ENCODE data around the gene CD33. TPM values are rescaled to one million over a fixed set of nuclear protein-coding genes. Genes with fewer than 3 reads are reported as not detected.

Gene CD33
- total RNA-seq, 1 donor from 2014 or later: not detected

GRCh38 chr19:51185069-51185867 lies 39.6 kb upstream of the CD33 start:
- no peak for TF ChIP-seq CTCF (IDR thresholded peaks at IDR 0.05; ENCODE audit: partially characterized antibody, unreplicated experiment)
- Mint-ChIP-seq H3K4me3 (ENCODE audit: unreplicated experiment) (no peak overlapping the region), H3K9me3 (ENCODE audit: unreplicated experiment) (peaks cover 6% of the 10 kb centered on the region), H3K4me1 (ENCODE audit: low read depth, unreplicated experiment) (no peaks in the 10 kb centered on the region), H3K27ac (ENCODE audit: unreplicated experiment) (no peak overlapping the region), H3K36me3 (ENCODE audit: unreplicated experiment) (no peaks in the 10 kb centered on the region), H3K27me3 (ENCODE audit: unreplicated experiment) (peaks cover 6% of the 10 kb centered on the region)
- no peak for DNase-seq

- no peak overlapping the region for H3K4me3 Mint-ChIP-seq (ENCODE audit: unreplicated experiment)
- no peak for DNase-seq
- H3K9me3 Mint-ChIP-seq (ENCODE audit: unreplicated experiment): peaks cover 4% of the 10 kb centered on the region
- H3K36me3 Mint-ChIP-seq (ENCODE audit: unreplicated experiment): no peaks in the 10 kb centered on the region
- no peaks in the 10 kb centered on the region for H3K4me1 Mint-ChIP-seq (ENCODE audit: low read depth, unreplicated experiment)
- H3K27ac Mint-ChIP-seq (ENCODE audit: unreplicated experiment): no peak overlapping the region
- no peak for TF ChIP-seq CTCF (IDR thresholded peaks at IDR 0.05; ENCODE audit: partially characterized antibody, unreplicated experiment)
- peaks cover 6% of the 10 kb centered on the region for H3K27me3 Mint-ChIP-seq (ENCODE audit: unreplicated experiment)
These were observed 39.0 kb upstream of the CD33 start for GRCh38 chr19:51185868-51186215.

- peaks cover 4% of the 10 kb centered on the region for H3K9me3 Mint-ChIP-seq (ENCODE audit: unreplicated experiment)
These were observed 38.6 kb upstream of the CD33 start for GRCh38 chr19:51186323-51186722.

GRCh38 chr19:51187395-51188226 lies 37.3 kb upstream of the CD33 start:
- no peak overlapping the region for H3K4me3 Mint-ChIP-seq (ENCODE audit: unreplicated experiment)
- no peaks in the 10 kb centered on the region for H3K36me3 Mint-ChIP-seq (ENCODE audit: unreplicated experiment)
- H3K9me3 Mint-ChIP-seq (ENCODE audit: unreplicated experiment): peaks cover 6% of the 10 kb centered on the region
- no peaks in the 10 kb centered on the region for H3K4me1 Mint-ChIP-seq (ENCODE audit: low read depth, unreplicated experiment)
- no peak for DNase-seq
- peaks cover 6% of the 10 kb centered on the region for H3K27me3 Mint-ChIP-seq (ENCODE audit: unreplicated experiment)
- no peak overlapping the region for H3K27ac Mint-ChIP-seq (ENCODE audit: unreplicated experiment)
- TF ChIP-seq CTCF (IDR thresholded peaks at IDR 0.05; ENCODE audit: partially characterized antibody, unreplicated experiment): no peak

More at GRCh38 chr19:51186323-51186722, 38.6 kb upstream of the CD33 start:
- Mint-ChIP-seq H3K4me1 (ENCODE audit: low read depth, unreplicated experiment) (no peaks in the 10 kb centered on the region), H3K27ac (ENCODE audit: unreplicated experiment) (no peak overlapping the region), H3K4me3 (ENCODE audit: unreplicated experiment) (no peak overlapping the region), H3K27me3 (ENCODE audit: unreplicated experiment) (peaks cover 6% of the 10 kb centered on the region), H3K36me3 (ENCODE audit: unreplicated experiment) (no peaks in the 10 kb centered on the region)
- no peak for TF ChIP-seq CTCF (IDR thresholded peaks at IDR 0.05; ENCODE audit: partially characterized antibody, unreplicated experiment)
- DNase-seq: no peak

- no peak for DNase-seq
- Mint-ChIP-seq H3K36me3 (ENCODE audit: unreplicated experiment) (no peaks in the 10 kb centered on the region), H3K27me3 (ENCODE audit: unreplicated experiment) (peaks cover 6% of the 10 kb centered on the region), H3K27ac (ENCODE audit: unreplicated experiment) (no peak overlapping the region), H3K4me3 (ENCODE audit: unreplicated experiment) (no peak overlapping the region), H3K4me1 (ENCODE audit: low read depth, unreplicated experiment) (no peaks in the 10 kb centered on the region), H3K9me3 (ENCODE audit: unreplicated experiment) (peaks cover 6% of the 10 kb centered on the region)
- no peak for TF ChIP-seq CTCF (IDR thresholded peaks at IDR 0.05; ENCODE audit: partially characterized antibody, unreplicated experiment)
These were observed 36.7 kb upstream of the CD33 start for GRCh38 chr19:51188227-51188559.

Measured in glutamatergic neuron (in vitro differentiated cells).